Fibroblast of skin of scalp (primary cell): ENCODE data around the gene HMGCS1. TPM values are rescaled to one million over a fixed set of nuclear protein-coding genes. Genes with fewer than 3 reads are reported as not detected.
"Not testable (repeated sequence)": the region's sequence is repeated elsewhere in the genome, so short reads cannot be mapped to it uniquely, and the experiment has no call there.

Experiments used
- DNase-seq: peaks from one replicate; pipeline ENCODE4 v3.0.0-alpha.2; 2013
- polyA plus RNA-seq, 2 experiments: library from polyadenylated mRNA; unstranded; fragments of 120-200 nt; gene quantifications; one replicate each; pipeline ENCODE4 v1.2.1, GENCODE V29; 2013; ENCODE audit not compliant: insufficient read length in 2 of 2

The HMGCS1 gene
- 26.0 TPM for polyA plus RNA-seq (2013, experiment 1 of 2; ENCODE audit: insufficient read length)
- polyA plus RNA-seq (2013, experiment 2 of 2; ENCODE audit: insufficient read length): 29.4 TPM

GRCh38 chr5:43313035-43313853 is at the start of gene HMGCS1:
Gene HMGCS1 (minus strand): TSS chr5:43313412. CDS start chr5:43298965, 14,447 bp downstream.
- DNase-seq: peak; percentile 100

DNA sequence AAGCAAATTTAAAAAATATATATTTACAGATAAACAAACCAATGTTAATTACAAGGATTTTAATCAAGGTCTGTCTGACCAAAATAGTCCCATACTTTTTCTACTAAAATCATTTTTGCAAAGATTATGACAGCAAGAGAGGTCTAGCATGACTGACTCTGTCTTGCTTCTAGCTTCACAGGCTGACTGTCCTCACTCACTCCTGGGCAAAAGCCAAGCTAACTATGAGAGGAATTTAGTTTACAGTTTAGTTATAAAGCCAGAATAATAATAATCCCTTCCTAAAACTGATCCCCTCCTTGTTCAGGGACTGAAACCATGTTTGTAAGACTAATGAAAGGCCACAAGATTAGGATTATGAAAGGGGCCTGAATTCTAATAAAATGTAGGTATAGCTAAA is 45.5 kb upstream of the HMGCS1 start:
- DNase-seq: no peak

GRCh38 chr5:43358301-43358700 is 45.1 kb upstream of the HMGCS1 start:
- DNase-seq: no peak

DNA sequence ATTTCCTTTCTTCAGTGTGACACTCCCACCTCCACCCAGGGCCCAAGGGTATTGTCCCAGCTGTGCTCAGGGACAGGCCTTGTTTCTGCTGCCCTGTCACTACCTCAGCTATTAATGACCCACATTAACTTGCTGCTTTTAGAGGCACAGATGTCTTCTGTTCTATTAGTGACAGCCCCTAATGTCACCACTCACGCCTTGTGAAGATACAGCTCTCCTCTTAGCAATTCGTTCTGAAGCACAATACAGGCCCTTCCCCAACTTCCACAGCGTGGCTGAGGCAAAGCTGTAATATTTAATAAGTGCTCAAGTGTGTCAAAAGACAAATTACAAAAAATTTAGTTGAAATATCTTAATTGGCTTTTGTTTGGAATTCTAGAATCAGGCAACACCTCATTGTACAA is 44.7 kb upstream of the HMGCS1 start:
- DNase-seq: no peak

GRCh38 chr5:43357067-43357466 is 43.9 kb upstream of the HMGCS1 start:
- DNase-seq: no peak

DNA sequence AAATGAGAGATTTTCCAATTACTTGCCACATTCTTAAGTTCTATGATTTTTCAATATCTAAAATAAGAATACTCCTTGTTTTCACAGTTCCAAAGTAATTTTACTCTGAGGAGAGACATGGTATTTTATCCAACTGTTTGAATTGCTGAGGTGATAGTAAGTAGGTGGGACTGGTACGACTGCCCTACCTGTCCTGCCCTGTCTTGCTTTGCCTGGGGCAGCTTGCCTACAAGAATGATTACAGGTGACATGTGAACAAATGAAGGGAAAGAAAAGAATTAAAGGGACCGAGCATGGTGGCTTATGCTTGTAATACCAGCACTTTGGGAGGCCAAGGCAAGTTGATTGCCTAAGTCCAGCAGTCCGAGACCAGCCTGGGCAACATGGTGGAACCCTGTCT is 41.6 kb upstream of the HMGCS1 start:
- DNase-seq: no peak

GRCh38 chr5:43353668-43354067 is 40.5 kb upstream of the HMGCS1 start:
- no peak for DNase-seq

DNA sequence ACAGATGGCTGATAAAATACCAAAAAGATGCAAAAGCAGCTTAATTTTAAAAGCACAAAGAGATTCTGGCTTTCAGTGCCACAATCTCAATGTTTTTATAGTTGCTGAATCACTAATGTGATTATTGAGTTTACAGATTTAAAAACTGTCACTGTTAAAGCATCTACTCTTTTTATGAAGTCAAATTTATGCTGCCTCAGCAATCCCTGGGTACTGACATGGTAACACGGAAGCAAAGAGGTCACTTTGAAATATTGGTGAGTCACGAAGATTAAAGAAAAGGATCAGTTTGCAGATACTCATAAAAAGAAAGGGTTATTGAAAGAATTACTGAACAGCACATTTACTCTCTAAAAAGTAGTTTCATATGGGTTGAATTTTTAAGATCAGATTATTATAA is 39.7 kb upstream of the HMGCS1 start:
- no peak for DNase-seq

GRCh38 chr5:43352131-43352530 is 38.9 kb upstream of the HMGCS1 start:
- DNase-seq: no peak

DNA sequence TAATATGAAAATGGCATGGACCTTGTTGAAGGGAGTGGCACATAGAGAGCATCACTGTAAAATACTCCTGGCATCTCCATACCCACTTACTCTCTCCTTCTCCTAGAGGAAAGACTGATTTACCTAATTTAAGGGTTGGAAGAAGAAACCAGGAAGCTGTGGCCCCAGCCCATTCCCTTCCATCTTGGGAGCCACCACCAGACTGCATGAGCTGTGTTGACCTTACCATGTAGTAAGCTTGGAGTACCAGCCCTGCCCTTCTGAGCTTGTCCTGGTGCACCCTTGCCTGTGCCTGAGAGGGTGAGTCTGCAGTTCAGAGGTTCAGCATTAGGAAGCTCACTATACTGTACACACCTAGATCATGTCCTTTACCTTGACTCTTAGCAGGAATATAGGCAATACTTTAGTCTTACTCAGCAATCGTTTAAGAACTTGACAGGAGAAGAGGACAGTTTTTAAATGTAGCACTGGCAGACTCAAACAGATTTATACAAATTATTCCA is 35.7 kb upstream of the HMGCS1 start:
- DNase-seq: no peak

GRCh38 chr5:43348207-43348606 is 35.0 kb upstream of the HMGCS1 start:
- DNase-seq: no peak

DNA sequence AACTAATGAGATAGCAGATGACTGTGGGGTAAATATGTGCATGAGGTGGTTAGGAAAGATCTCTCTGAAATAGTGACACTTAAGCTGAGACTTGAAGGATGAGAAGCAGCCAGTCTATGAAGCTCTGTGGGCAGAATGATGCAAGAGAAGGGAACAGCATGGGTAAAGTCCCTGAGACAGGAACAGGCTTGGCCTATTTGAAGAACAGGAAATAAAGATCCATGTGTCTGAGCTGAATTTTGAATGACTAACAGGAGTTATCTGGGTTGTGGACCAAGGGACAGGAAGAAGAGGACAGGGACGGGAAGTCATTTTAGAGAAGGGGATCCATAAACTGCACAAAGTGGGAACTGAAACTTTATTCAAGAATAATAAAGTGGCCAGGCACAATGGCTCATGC is 25.6 kb upstream of the HMGCS1 start:
- DNase-seq: no peak

DNA sequence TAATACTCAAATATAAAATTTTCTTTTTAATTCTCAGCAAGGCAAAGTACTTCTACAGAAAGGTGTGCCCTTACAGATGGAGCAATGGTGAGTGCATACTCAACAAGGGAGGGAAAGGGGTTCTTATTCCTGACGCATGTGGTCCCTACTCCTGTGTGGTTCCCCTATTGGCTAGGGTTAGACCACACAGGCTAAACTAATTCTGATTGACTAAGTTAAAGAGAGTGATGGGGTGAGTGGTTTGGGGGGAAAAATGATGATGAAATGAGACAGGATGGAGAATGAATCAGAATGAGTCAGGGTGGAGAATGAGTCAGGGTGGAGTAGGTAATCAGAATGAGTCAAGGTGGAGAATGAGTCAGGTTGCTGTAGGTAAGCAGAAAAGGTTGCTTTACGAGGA is 22.9 kb upstream of the HMGCS1 start:
- DNase-seq: no peak

- no peak for DNase-seq
Measured at GRCh38 chr5:43335681-43336080, 22.5 kb upstream of the HMGCS1 start.

DNA sequence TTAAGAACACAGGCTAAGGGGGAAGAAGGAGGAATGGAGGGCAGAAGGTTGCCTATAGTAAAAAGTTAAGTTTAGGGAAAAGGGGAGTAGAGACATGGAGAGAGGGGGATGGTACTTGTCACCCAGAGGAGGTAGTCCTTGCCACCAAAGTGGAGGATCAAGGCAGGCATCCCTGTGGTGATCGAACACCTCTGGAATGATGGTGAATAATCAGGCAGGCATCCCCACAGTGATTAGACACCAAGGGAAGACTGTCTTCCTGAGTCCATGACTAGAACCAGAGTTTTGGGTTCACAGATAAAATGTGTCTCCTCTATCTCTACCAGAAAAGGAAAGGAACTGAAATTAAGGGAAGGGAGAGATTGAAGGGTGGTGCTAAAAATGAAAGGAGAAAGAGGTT is 19.2 kb upstream of the HMGCS1 start:
- peak; percentile 4 for DNase-seq

GRCh38 chr5:43325624-43326023 is 12.4 kb upstream of the HMGCS1 start:
- DNase-seq: not testable (repeated sequence)

DNA sequence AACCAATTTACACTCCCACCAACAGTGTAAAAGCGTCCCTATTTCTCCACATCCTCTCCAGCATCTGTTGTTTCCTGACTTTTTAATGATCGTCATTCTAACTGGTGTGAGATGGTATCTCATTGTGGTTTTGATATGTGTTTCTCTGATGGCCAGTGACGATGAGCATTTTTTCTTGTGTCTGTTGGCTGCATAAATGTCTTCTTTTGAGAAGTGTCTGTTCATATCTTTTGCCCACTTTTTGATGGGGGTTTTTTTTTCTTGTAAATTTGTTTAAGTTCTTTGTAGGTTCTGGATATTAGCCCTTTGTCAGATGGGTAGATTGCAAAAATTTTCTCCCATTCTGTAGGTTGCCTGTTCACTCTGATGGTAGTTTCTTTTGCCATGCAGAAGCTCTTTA is 10.3 kb upstream of the HMGCS1 start:
- DNase-seq: not testable (repeated sequence)

GRCh38 chr5:43320846-43321245 is 7.6 kb upstream of the HMGCS1 start:
- no peak for DNase-seq

- DNase-seq: no peak
Measured at GRCh38 chr5:43316421-43316820, 3.2 kb upstream of the HMGCS1 start.

GRCh38 chr5:43315682-43316081 is 2.5 kb upstream of the HMGCS1 start:
- DNase-seq: no peak

GRCh38 chr5:43315263-43315662 is 2.1 kb upstream of the HMGCS1 start:
- no peak for DNase-seq

DNA sequence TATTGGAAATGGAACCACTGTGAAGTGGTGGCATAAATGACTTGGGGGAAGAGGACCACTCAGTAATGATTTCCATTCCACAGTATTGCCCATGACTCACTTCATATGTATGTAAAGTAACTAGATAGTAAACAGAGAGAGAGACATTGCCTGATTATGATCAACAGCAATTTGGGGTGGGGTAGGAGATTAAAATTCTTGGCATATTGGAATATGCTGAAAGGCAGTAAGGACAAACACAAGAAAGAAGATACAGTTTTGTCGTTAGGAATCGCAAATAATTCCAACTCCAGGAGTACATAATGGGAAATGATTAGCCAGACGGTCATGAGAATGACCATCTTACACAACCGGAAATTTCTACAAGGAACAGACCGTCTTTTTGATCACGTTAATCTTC is 1.5 kb upstream of the HMGCS1 start:
- no peak for DNase-seq

GRCh38 chr5:43313854-43314457 is 744 bp upstream of the HMGCS1 start:
- DNase-seq: no peak

DNA sequence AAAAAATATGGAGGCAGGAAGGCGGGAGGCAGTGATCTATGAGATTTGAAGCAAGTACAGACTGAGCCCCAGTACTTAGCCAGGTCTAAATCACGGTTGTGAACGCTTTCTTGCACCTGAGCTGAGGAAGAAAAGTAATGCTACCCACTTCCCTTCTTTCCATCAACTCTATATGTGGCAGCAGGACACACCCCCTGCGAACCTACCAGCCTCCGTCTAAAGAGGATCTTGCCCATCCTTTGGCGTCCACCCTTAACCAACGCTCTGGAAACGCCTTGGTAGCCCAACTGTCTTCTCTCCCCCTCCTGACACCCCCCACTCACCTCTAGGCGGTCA is 545 bp downstream of the HMGCS1 start:
- no peak for DNase-seq
